Hematopoietic multipotent progenitor cell treated with erythropoietin and hydrocortisone succinate and interleukin-3 and kit ligand, for 15 days (in vitro differentiated cells): ENCODE measurements around the gene TSC2.

Source experiments
- DNase-seq: peaks from one replicate; pipeline ENCODE4 v3.0.0-alpha.2; 2015; ENCODE audit warnings: low spot score

Gene TSC2

DNA sequence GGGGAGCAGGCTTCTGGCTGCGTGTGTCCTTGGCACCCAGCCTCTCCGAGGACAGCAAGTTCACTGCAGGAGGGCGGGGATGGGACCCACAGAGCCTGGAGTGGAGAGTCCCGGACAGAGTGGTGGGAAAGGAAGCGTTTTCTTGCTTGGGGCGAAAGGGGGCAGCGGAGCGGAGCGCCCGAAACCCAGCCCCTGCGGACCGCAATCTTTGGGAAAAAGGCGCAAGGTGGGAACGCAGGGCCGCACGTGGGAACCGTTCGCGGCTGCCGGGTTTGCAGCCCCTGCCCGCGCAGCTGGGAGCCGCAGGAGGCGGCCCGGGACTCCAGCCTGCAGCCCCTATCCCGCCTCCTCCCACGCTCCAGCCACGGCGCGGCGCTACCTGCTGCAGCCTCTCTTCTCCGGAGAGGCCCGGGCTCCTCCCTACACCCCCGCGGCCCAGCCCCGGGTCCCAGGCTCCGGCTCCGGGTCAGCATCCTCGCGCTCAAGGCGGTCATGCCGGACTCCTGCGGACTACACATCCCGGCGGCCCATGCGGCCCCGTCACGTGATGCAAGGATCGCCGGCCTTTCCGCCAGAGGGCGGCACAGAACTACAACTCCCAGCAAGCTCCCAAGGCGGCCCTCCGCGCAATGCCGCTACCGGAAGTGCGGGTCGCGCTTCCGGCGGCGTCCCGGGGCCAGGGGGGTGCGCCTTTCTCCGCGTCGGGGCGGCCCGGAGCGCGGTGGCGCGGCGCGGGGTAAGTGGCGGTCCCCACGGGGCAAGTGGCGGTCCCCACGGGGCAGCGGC is at the start of gene TSC2, which contains the start of gene NTHL1:
TSS of gene TSC2 (plus strand) at position 656 of the 786 bp plus-strand sequence. CDS start 631 bp downstream, outside the sequence.
TSS of gene NTHL1 (minus strand) at position 505 of the 786 bp plus-strand sequence. CDS start at position 494, 11 bp downstream.
- peak; percentile 96 for DNase-seq

DNA sequence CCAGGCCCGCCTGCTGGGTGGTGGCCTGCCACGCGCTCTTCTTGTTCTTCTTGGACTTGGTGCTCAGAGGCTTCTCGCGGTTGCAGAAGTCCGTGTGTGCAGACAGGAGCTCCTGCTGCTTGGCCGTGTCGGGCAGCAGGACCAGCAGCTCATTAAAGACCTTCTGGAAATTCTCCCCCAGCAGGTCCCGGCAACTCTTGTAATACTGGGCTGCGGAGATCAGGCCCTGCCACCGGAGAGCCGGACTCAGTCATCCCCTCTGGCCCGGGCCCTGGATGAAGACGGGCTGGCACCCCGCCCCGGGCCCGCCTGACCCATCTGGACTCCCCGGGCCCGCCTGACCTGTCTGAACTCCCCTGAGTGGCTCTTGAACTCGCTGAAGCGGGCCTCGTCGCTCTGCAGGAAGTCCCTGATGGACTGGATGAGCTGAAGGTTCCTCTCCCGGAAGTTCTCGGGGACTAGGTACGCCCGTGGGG is 49.4 kb upstream of the TSC2 start:
- DNase-seq, result no peak

DNA sequence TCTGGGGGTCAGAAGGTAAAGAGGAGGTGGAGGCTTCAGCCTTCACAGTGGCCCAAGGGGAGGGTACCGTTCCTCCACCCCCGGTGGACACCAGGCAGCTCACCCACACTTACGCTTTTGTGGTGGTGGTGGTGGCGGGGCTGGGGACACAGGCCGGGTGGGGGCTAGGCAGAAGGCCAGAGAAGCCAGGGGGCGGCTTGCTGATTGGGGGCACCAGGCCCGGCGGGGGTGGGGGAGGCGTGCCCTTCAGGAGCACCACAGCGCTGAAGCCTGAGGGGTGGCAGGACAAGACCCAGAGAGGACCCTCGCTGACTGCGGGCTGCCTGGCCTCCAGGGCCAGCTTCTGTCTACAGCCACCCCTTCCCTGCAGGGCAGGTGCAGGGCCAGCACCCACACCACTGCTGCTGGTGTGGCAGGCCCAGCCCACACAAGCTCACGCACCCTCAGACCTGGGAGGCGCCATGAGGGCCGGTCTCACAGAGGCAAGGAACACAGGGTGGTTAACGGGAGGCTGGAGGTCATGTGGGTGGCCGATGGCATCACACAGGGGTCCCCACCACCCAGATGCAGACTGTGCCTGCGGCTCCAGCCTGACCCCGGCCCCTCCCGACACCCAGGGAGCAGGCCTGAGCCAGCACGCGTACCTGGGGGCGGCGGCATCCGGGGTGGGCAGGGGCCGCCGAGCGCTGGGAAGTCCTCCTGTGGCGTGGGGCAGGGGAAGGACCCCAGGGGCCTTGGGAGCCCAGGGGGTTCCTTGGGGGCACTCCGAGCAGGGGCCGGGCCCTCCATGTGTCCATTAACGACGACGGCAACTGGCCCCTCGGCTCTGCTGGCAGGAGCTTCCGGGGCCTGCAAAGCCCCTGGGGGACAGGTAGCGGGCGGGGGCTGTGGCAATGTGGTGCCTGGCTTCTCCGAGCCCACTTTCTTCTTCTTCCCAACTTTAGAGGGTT is 48.7 kb upstream of the TSC2 start:
- DNase-seq, result no peak

DNA sequence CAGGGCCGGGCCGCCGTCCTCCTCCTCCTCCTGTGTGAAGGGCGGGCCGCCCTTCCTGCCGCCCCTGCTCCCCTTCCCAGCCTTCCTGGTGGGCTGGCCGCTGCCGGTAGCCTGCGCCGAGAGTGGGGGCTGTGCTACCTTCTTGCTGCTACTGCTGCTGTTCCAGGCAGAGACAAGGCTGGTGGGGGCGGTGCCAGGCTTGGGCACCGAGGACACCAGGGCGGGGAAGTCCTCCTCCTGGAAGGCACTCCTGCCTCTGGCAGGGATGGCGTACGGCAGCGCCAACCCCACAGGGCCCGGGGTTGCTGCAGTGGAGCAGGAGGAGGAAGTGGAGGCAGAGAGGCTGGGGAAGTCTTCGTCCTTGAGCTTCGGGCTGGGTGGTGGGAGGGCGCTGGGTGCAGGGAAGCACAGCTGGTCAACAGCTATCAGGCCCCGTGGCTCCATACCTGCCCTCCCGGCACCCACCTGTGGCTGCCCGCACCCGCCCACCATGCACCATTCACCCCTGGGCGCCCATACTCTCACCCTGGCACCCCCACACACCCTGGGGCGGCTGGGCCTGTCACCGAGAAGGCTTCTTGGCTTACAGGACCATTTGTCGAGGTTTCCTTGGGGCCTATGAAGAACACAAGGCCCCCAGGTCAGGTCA is 47.8 kb upstream of the TSC2 start:
- no peak for DNase-seq

DNA sequence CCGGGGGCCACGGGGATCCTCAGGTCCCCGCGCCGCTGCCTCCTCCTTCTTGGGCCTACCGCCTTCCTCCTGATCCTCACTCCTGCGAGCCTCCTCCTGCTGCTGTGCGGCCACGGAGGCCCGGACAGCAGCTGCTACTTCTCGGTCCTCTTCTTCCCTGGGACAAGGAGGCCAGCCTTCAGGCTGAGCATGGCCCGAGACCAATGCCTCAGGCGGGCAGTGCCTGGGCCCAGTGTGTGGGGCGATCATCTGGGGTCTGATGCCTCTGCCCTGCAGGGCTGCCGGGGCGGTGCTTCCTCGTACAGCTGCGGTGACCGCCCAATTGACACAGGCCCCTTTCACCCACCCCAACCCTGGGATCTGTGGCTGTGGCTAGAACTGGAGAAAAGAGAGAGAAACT is 46.8 kb upstream of the TSC2 start:
- no peak for DNase-seq

DNA sequence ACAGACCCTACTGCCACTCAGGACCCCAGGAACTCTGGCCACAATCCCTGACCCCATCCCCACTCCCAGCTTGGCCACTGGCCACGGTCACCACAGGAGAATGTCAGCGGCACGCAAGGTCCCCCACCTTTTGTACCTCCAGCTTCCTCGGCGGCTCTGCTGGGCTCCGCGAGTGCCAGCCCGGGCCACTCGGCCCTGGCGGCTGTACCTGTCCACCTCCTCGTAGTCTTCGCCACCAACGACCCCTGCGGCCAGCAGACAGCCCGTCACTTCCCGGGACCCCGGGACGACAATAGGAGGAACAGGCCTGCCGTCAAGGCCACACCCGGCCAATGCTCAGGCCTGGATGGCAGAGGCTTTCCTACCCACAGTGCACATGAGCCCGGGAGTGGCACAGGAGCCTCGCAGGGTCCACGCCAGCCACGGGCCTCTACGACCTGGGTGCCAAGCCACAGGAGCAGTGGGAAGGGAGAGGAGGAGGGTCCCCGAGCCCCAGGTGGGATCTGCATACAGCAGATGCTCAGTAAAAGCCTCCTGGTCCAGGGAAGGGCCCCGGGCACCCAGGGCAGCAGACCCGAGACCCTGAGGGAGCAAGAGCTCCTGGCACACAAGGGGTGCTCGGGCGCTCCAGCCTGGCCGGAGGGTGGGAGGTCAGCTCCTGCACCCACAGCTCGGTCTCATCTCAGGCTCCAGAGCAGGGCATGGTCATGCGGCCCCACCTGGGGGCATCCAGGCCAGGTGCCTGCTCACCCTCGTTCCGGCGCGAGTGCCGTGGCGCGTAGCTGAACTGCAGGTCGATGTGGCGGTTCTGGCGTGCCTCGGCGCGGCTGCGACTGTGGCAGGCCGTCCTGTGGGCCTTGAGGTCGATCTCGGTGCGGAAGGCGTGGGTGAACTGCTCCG is 46.1 kb upstream of the TSC2 start:
- DNase-seq, result no peak

DNA sequence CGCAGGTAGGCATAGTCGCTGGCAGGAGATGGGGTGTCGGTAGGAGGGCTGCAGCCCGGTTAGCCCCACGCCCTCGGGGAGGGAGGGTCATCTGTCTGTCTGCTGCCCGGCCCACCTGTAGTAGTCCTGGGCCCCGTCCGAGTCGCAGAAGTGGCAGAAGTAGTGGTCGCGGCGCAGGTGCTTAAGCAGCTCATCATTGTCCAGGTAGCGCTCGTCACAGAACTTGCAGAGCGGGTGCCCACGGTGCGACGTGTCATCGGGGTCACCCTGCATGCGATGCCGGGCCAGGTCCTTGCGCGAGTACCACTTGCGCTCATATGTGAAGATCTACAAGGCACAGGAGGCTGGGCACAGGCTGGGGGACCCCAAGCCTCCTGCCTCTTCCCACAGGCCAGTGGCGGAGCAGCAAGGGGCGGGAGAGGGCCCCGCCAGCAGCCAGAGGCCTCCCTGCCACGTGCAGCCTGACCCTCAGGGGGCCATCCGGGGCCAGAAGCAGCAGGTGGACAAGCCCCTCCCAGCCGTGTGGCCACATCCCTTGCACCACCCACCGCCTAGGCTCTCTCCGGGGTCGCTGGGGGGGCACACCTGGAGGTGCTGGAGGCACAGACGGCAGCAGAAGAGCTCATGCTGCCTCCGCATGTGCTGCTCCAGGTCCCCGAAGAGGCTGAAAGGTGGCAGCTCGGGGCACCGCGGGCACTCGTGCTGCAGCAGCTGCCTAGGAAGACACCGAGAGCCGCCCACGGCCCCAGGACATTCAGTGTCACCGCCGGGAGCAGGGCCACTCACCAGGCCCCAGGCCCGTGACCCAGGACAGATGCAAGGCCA is 45.2 kb upstream of the TSC2 start:
- DNase-seq, result no peak

DNA sequence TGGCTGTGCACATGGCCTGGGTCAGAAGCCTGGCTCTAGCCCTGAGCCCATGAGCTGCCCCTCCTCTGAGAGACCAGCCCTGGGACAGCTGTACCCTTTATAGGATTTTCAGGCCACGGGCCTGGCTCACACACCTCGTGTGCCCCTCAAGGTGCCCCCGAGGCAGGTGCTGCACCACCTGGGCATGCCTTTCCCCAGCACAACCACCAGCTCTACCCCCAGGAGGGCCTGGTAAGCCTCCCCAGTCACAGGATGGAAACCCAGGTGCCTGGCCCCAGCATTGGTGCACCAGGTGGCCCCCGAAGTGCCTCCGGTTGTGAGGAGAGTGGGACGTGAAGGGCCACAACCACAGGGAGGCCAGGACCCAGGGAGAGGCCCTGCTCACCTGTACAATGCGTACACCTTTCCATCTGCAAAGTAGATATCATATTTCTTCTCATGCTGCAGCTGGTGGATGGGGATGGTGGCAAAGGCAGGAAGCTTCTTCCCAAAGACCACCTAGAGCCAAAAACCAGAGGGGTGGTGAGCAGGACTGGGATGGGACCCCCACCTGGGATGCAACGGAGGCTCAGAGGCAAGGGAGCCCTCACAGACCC is 44.5 kb upstream of the TSC2 start:
- no peak for DNase-seq

DNA sequence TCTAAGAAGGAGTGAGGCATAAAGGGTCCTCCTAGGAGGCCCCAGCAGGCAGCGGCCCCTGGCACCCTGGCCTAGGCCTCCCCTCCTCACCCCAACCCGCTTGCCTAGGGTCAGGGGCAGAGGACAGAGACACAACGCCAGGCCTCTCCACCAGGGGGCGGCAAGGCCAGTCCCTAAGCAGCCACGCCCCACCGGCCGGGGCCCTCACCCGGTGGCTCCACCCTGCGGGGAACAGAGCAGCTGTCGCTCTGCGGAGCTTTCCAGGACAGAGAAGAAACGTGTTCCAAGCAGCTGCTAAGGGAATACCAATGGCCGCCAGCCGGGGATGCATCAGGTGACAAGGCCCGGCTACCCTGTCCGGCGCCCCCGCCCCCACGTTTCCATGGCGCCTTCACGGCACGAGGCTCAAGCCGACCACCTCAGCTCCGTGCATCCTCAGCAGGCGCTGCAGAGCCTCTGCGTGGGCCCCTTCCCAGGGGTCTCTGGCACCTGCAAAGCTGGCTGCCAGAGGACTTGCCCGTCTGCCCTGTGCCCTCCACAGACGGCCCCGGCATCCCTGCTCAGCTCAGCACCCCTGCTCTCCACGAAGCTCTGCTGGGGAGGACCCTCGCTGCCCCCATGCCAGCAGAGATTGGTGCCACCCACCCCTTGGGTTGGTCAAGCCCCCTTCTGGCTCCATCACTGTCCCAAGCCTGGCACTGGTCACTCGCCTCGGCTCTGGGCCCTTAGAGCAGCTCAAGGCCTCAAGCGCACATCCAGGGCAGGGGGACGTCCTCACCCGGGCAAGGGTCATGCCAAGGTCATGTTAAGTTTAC is 43.8 kb upstream of the TSC2 start:
- peak; percentile 92 for DNase-seq

DNA sequence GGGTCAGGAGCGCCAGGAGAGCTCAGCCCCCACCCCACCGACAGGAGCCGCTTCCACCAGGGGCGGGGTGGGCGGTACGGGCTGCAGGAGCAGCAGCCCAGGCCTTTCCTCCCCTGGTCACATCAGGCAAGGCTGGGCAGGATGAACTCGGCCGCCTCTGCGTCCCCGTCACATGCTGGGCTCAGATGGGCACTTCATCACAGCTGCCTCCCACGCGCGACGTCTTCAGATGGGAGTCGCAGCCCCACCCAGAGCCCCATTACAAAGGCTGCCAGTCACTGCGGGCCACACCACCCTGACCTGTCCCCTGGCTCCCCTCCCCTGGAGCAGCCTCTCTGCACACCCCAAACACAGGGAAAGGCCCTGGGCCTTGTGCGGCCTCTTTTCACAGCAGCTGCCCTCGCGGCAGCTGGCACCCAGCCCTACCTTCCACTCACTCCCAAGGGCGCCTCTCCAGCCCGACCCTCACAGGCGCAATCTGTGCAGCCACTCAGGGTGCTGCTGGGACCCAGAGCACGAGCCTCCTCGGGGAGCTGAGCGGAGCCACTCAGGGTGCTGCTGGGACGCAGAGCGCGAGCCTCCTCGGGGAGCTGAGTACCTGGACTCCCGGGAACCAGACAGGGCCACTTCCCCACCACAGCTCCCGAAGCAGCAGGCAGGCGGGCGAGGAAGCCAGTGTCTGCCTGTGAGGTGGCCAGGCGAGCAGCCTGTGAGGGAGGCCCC is 42.8 kb upstream of the TSC2 start:
- no peak for DNase-seq

DNA sequence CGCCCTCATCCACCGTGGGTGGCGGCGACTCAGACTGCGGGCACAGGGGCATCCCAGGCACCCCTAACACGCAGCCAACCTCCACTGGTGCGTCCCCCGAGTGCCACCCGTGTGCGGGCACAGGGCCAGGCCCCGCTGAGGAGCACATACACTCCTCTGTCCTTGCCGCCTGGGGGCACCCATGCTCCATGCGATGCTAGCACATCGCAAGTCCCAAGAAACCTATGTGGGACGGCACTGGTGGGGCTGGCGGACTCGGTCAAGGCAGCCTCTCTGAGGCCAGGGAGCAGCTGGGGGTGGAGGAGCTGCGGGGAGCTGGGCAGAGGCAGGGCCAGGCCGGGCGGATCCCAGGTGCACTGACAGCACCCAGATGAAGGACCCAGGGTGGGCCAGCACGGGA is 42.1 kb upstream of the TSC2 start:
- DNase-seq, result peak; percentile 58

DNA sequence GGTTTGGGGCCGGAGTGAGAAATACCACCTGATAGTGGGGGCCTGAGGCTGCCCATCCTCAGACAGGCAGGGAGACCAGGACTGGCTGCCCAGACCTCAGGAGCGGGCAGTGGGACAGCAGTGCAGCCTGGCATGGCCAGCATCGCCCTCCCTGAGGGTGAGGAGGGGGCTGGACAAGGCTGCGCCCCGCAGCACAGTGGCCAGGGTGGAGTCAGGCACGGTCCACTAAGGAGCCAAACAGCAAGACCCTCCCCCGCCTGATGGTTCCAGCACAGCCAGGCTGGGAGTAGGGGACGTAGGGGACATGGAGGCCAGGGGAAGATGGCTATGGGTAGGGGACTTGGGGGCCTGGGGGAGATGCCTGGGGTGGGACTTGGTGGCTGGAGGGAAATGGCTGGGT is 41.5 kb upstream of the TSC2 start:
- no peak for DNase-seq

DNA sequence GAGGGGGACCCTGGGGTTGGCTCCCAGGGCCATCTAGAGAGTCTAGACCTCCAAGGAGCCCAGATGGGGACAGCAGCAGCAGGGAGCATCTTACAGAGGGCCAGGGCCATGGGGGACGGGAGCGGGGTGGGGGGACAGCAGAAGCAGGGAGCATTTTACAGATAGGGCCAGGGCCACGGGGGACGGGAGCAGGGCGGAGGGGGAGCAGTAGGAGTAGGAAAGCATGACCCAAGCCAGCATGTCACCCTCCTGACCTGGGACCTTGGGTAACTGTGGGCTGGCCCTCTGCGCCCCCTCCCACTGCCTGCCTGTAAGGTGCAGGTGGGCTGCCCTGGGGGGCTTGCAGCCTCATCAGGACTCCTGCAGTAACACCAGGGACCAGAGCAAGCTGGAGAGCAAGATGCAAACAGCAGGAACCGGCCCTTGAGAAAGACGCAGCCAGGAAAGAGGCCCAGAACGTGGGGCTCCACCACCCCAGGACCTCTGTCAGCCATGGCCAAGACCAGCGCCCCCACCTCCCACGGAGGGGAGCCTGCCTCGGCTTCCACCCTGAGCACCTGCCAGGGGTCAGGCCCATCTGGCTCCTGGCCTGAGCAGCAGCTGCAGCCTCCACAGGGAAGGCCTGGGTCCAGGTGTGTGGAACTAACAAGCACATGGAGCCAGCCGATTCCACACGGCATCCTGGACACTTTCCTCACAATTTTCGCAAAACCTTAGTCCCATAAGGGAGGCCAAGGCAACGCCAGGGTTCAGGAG is 40.5 kb upstream of the TSC2 start:
- DNase-seq, result no peak

DNA sequence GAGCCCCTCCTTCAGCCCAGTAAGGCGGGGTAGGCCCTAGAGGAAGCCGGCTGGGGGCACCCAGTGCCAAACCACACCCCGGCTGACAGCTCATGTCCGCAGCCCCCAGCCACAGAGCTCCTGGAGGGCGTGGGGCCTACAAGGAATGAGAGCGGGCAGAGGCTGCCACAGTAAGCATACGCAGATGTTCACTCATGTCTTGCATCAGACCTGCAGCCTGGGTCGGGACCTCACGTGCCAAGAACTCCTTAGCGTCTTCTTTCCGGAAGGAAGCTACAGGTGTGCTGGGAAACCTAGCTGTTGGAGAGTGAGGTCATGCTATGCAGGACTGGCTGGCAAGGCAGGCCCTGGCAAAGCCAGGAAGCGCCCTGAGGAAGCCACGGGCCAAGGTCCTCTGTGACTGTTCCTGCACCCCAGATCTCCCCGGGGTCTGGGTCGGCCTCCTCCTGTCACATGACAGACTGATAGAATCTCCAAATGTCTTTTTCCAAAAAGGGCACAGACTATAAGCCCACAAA is 39.7 kb upstream of the TSC2 start:
- no peak for DNase-seq

DNA sequence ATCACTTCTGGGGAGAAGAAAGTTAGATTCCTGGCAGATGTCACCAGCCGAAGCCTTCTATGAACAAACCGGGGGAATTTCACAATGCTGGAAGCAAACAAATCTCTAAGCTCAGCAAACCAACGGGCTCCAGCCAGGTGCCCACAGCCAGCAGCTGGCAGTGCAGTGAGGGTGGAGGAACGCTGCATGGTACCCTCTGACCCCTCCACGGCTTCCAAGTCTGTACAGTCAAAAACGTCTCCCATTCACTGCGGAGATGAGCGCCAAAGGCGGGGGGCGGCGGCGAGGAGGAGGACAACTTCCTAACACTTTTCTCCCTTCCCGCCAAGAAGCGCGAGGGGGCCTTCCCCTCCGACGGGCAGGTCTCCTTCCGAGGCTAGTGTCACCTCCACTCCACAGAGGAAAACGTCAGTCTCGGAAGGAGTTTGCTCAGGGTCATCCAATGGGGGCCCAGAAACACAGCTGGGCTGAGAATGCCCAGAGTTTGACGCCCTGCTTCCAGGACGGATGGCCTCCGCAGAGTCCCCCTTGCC is 39.1 kb upstream of the TSC2 start:
- no peak for DNase-seq

DNA sequence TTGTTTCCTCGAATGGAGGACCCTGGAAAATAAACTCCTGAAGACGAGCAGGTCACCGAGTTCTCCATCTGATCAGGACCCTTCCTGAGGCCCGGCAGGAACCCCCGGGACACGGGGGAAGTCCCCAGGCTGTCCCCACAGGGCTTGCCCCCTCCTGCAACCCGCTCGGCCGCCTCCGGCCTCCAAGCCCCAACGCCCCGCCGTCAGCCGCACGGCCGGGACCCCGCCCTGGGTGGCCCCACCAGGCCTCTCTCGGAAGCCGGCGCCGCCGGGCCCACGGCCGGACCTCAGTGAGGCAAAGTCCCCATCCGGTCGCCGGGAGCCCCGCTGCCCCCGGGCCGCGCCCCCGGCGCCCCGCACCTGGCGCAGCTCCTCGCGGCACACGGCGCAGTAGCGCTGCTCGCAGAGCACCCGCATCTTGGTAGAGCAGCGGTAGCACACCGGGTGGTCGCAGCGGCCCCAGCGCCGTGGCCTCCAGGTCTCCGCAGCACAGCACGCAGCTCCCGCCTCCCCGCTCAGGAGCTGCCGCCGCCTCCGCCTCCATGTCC is 38.5 kb upstream of the TSC2 start:
- no peak for DNase-seq
